MM.1S (cell line): ENCODE measurements around the gene PIGM.

ENCODE experiments used
- DNase-seq: peaks from one replicate; pipeline ENCODE4 v3.0.0-alpha.2; 2015
- H2AFZ ChIP-seq: fragments of 300-600 bp; sonication (generic); 2 replicates; pipeline ENCODE4 v1.6.0; 2016; ENCODE audit warnings: antibody characterized with exemption, low read length
- H3F3A ChIP-seq: fragments of 300-600 bp; sonication (generic); 2 replicates; pipeline ENCODE4 v1.6.1; 2016; ENCODE audit warnings: mild to moderate bottlenecking, antibody characterized with exemption, low read length, moderate library complexity, mixed read lengths; ENCODE audit not compliant: insufficient read depth
- H3K27ac ChIP-seq: fragments of 300-600 bp; sonication (generic); 2 replicates; pipeline ENCODE4 v1.5.1; 2016; ENCODE audit warnings: mild to moderate bottlenecking, low read length
- H3K27me3 ChIP-seq: fragments of 300-600 bp; sonication (generic); replicated peaks from 2 replicates; pipeline ENCODE4 v1.6.0; 2016; ENCODE audit warnings: low read length; ENCODE audit not compliant: insufficient read depth
- H3K36me3 ChIP-seq: fragments of 300-600 bp; sonication (generic); replicated peaks from 2 replicates; pipeline ENCODE4 v1.6.1; 2016; ENCODE audit warnings: mild to moderate bottlenecking, low read length, mixed read lengths; ENCODE audit not compliant: insufficient read depth
- H3K4me1 ChIP-seq: fragments of 300-600 bp; sonication (generic); 2 replicates; pipeline ENCODE4 v1.6.1; 2016; ENCODE audit warnings: low read length, mixed read lengths
- H3K4me2 ChIP-seq: fragments of 300-600 bp; sonication (generic); 2 replicates; pipeline ENCODE4 v1.6.0; 2016; ENCODE audit warnings: low read depth, low read length
- H3K4me3 ChIP-seq: fragments of 300-600 bp; sonication (generic); 2 replicates; pipeline ENCODE4 v1.5.1; 2016; ENCODE audit warnings: low read length, mixed read lengths
- H3K79me2 ChIP-seq: fragments of 300-600 bp; sonication (generic); 2 replicates; pipeline ENCODE4 v1.6.1; 2016; ENCODE audit warnings: mixed run types, low read length, mixed read lengths
- H3K9ac ChIP-seq: fragments of 300-600 bp; sonication (generic); 2 replicates; pipeline ENCODE4 v1.6.1; 2016; ENCODE audit warnings: low read length, mixed read lengths
- H3K9me2 ChIP-seq: fragments of 300-600 bp; sonication (generic); replicated peaks from 2 replicates; pipeline ENCODE4 v1.6.1; 2016; ENCODE audit warnings: mild to moderate bottlenecking, low read length, mixed read lengths; ENCODE audit not compliant: insufficient read depth
- H3K9me3 ChIP-seq: fragments of 300-600 bp; sonication (generic); replicated peaks from 2 replicates; pipeline ENCODE4 v1.6.1; 2016; ENCODE audit warnings: mild to moderate bottlenecking, low read length, mixed read lengths; ENCODE audit not compliant: insufficient read depth
- H4K20me1 ChIP-seq: fragments of 300-600 bp; sonication (generic); 2 replicates; pipeline ENCODE4 v1.6.1; 2016; ENCODE audit warnings: mild to moderate bottlenecking, low read length, moderate library complexity, mixed read lengths; ENCODE audit not compliant: insufficient read depth
- EZH2 ChIP-seq: fragments of 300-600 bp; sonication (generic); optimal IDR thresholded peaks from 2 replicates; pipeline ENCODE3; 2017; ENCODE audit warnings: low read depth, mild to moderate bottlenecking, antibody characterized with exemption, low read length, mixed read lengths
- EZH2phosphoT487 ChIP-seq: fragments of 300-600 bp; sonication (generic); IDR thresholded peaks from 2 replicates; pipeline ENCODE4 v1.6.1; 2018; ENCODE audit warnings: antibody characterized with exemption, low read length
- TF ChIP-seq, protein P1 (sequence below): fragments of 300-600 bp; sonication (generic); IDR thresholded peaks from 2 replicates; pipeline ENCODE4 v1.5.1; 2016; ENCODE audit warnings: antibody characterized with exemption, low read length, mixed read lengths

Gene PIGM

DNA sequence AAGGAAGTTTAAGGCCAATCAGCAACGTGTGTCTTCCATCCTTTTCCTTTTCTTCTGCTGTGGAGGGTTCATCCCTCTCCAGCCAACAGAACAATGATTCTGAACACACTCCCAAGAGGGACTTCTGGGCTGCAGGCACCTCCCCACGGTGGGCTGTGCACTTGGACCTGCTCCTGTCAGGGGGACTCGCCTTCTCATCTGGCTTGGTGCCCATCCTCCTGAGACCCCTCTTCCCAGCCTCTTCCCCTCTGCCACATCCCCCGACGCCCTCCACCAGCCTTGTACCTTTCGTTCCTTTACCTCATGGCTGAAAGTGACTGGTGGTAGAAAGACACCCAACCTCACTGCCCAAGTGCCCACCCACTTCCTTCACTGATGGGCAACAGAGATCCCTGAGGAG lies 51.7 kb downstream of the PIGM start:
- Histone ChIP-seq H3F3A (no peaks in the 10 kb centered on the region), H3K4me2 (no peak overlapping the region), H3K9me3 (no peaks in the 10 kb centered on the region), H3K36me3 (no peaks in the 10 kb centered on the region), H3K4me1 (no peaks in the 10 kb centered on the region), H3K79me2 (no peaks in the 10 kb centered on the region), H3K27me3 (no peaks in the 10 kb centered on the region; the same call in 1 of the 2 replicates), H2AFZ (no peak overlapping the region), H3K4me3 (no peak overlapping the region), H4K20me1 (no peaks in the 10 kb centered on the region), H3K27ac (no peak overlapping the region), H3K9ac (no peak overlapping the region), H3K9me2 (no peaks in the 10 kb centered on the region)
- no peak for DNase-seq
- TF ChIP-seq EZH2 (no peak), EZH2phosphoT487 (no peak)
- TF ChIP-seq, protein P1, sequence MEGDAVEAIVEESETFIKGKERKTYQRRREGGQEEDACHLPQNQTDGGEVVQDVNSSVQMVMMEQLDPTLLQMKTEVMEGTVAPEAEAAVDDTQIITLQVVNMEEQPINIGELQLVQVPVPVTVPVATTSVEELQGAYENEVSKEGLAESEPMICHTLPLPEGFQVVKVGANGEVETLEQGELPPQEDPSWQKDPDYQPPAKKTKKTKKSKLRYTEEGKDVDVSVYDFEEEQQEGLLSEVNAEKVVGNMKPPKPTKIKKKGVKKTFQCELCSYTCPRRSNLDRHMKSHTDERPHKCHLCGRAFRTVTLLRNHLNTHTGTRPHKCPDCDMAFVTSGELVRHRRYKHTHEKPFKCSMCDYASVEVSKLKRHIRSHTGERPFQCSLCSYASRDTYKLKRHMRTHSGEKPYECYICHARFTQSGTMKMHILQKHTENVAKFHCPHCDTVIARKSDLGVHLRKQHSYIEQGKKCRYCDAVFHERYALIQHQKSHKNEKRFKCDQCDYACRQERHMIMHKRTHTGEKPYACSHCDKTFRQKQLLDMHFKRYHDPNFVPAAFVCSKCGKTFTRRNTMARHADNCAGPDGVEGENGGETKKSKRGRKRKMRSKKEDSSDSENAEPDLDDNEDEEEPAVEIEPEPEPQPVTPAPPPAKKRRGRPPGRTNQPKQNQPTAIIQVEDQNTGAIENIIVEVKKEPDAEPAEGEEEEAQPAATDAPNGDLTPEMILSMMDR, result no peak

DNA sequence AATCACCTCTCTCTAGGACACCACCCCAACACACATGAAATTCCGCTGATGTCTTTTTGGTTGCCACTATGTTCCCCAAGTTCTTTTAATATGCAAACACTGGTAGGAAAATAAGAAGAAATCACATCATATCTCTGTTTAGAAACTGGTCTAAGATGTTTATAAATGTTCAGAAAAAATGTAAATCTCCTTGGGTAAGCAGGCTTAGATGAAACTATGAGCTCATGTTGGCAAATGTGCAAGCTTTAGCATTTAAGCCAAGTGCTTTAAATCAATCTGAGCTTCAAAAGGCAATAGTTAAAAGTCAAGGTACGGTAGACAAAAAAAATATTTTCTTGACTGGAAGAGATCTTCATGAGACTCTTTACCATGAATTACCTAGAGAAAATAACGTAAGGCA lies 52.5 kb downstream of the PIGM start:
- no peak for TF ChIP-seq EZH2phosphoT487
- TF ChIP-seq, protein P1, result no peak
- no peak for TF ChIP-seq EZH2
- H4K20me1 ChIP-seq, result no peaks in the 10 kb centered on the region
- no peak overlapping the region for H3K27ac ChIP-seq
- no peak overlapping the region for H2AFZ ChIP-seq
- no peaks in the 10 kb centered on the region for H3K36me3 ChIP-seq
- no peaks in the 10 kb centered on the region; the same call in 1 of the 2 replicates for H3K27me3 ChIP-seq
- H3K9me2 ChIP-seq, result no peaks in the 10 kb centered on the region
- H3K9ac ChIP-seq, result no peak overlapping the region
- DNase-seq, result no peak
- H3K79me2 ChIP-seq, result no peaks in the 10 kb centered on the region
- no peak overlapping the region for H3K4me3 ChIP-seq
- H3K4me2 ChIP-seq, result no peak overlapping the region
- no peaks in the 10 kb centered on the region for H3K4me1 ChIP-seq
- H3F3A ChIP-seq, result no peaks in the 10 kb centered on the region
- H3K9me3 ChIP-seq, result no peaks in the 10 kb centered on the region

DNA sequence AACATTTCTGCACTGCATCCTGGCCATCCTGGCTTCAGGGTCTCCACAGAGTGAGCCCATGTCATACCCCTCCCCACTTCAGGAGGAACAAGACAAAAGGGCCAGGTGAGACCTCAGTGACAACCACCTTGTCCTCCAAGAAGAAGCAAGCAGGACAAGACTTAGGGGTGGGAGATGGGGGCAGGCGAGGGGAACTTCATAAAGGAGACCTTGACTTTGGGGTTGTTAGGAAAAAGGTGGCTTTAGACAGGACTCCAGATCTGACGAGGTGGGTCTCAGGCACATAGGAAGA lies 53.7 kb downstream of the PIGM start:
- H3K4me3 ChIP-seq, result no peak overlapping the region
- no peak overlapping the region for H2AFZ ChIP-seq
- no peaks in the 10 kb centered on the region for H3F3A ChIP-seq
- H3K9me3 ChIP-seq, result no peaks in the 10 kb centered on the region
- H3K27me3 ChIP-seq, result no peaks in the 10 kb centered on the region; the same call in 1 of the 2 replicates
- TF ChIP-seq, protein P1, result no peak
- TF ChIP-seq EZH2phosphoT487 (no peak), EZH2 (no peak)
- no peak overlapping the region for H3K4me2 ChIP-seq
- no peaks in the 10 kb centered on the region for H3K4me1 ChIP-seq
- no peak overlapping the region for H3K27ac ChIP-seq
- H3K9me2 ChIP-seq, result no peaks in the 10 kb centered on the region
- DNase-seq, result no peak
- H3K9ac ChIP-seq, result no peak overlapping the region
- H3K79me2 ChIP-seq, result no peaks in the 10 kb centered on the region
- no peaks in the 10 kb centered on the region for H4K20me1 ChIP-seq
- no peaks in the 10 kb centered on the region for H3K36me3 ChIP-seq
